GM19193 (cell line): ENCODE results near the gene SPDL1.

Experiments used
- POLR2A ChIP-seq: IDR thresholded peaks from 4 replicates; pipeline ENCODE4 v1.6.1; 2011; ENCODE audit not compliant: insufficient read depth, insufficient read length; ENCODE audit errors: extremely low read depth

The SPDL1 gene

GRCh38 chr5:169599451-169599850 lies 15.9 kb downstream of the SPDL1 start:
- TF ChIP-seq POLR2A = no peak

- TF ChIP-seq POLR2A = no peak
Observed at GRCh38 chr5:169602535-169602934, 19.0 kb downstream of the SPDL1 start.

DNA sequence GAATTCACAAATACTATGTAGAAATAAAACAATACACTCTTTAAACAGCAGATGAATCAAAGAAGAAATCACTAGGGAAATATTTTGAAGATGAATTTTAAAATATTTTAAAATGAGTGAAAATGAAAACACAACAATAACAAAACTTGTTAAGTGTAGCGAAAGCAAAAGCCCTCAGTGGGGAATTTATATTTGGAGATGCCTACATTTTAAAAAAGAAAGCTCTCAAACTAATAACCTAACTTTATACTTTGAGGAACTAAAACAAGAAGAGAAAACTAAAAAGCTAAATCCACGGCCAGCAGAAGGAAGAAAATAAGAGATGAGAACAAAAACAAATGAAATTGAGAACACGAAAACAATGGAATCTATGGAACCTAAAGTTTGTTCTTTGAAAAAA lies 22.7 kb downstream of the SPDL1 start:
- no peak for TF ChIP-seq POLR2A

- no peak for TF ChIP-seq POLR2A
Observed at GRCh38 chr5:169607882-169608281, 24.3 kb downstream of the SPDL1 start.

- TF ChIP-seq POLR2A = no peak
Observed at GRCh38 chr5:169609716-169610115, 26.1 kb downstream of the SPDL1 start.

DNA sequence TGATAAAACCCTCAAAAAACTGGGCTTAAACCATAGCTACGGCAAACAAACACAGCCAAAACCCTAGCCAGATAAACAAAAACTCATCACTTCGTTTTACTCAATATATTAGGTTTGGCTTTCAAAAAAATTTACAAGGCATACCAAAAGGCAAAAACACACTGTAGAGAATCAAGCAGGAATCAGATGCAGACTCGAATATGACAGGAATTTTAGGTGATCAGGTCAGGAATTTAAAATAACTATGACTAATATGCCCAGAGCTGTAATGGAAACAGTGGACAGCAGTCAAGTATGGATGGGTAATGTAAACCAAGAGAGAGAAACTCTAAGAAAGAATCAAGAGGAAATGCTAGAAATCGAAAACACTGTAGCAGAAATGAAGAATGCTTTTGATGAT lies 27.0 kb downstream of the SPDL1 start:
- no peak for TF ChIP-seq POLR2A

GRCh38 chr5:169615561-169615960 lies 32.0 kb downstream of the SPDL1 start:
- TF ChIP-seq POLR2A = no peak

GRCh38 chr5:169626779-169627178 lies 43.2 kb downstream of the SPDL1 start:
- TF ChIP-seq POLR2A = no peak

DNA sequence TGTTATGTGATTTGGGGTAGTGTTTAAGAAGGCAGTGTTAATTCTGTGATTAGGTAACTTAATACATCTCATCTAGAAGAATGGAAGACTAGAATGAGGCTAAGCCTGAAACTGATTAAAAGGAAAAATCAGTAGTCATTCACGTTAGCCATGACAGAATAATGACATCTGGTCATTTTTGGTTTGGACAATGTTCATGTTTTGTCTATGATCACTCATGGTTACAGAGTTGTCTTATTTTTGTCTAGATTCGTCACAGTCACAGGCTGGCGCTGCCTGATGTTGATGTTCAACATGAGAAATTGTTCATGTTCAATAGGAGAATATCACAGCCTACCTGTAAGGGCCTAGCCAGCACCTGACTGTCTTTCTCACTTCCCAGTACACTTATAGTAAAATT lies 44.0 kb downstream of the SPDL1 start:
- TF ChIP-seq POLR2A = no peak

DNA sequence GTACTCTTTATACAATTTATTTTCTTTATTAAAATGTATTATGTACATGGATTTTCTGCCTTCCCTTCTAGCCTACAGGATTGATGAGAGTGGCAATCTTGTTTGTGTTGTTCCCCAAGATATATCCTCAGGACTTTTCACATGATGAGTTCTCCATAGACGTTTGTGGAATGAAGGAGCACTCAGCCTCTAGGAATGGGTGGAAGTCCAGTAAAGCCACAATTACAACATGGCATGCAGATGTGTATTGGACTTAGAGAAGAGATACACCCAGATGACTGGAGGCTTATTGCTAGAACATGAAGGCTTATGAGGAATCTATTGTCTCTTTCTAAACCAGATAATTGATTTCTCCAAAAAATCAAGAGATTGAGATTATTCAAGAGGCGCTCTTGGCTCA lies 45.3 kb downstream of the SPDL1 start:
- TF ChIP-seq POLR2A = no peak

DNA sequence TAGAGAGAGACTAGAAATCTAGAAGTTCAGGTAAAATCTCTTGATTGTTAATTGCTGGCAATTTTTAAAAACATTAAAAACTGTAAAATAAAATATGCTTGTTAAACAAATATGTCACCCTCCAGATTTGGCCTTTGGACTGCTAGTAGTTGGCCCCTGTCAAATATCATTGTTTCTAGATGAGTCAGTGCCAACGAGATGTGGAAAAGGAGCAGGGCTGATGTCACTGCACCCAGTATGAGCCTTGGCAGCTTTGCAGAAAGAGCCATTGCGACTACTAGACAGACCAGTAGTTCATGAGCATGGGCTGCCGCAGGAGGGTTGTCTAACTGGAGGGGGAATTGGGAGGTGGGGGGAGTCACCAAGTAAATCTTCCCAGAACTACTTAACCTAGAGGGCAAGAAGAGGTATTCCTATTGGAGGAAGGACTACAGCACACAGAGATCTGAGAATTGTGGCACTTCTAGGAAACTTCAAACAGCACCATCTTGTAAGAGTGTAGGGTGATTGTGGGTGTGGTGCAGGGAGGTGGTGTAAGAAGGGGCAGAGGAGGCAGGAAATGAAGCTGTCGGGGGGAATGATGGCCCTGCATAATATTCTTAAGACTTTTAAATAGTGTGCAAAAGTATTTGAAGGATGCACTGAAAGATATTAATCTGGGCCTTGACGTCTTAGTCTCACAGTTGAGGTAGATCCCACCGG lies 46.4 kb downstream of the SPDL1 start:
- no peak for TF ChIP-seq POLR2A

GRCh38 chr5:169631360-169631759 lies 47.8 kb downstream of the SPDL1 start:
- no peak for TF ChIP-seq POLR2A

- no peak for TF ChIP-seq POLR2A
Observed at GRCh38 chr5:169632946-169633345, 49.4 kb downstream of the SPDL1 start.

DNA sequence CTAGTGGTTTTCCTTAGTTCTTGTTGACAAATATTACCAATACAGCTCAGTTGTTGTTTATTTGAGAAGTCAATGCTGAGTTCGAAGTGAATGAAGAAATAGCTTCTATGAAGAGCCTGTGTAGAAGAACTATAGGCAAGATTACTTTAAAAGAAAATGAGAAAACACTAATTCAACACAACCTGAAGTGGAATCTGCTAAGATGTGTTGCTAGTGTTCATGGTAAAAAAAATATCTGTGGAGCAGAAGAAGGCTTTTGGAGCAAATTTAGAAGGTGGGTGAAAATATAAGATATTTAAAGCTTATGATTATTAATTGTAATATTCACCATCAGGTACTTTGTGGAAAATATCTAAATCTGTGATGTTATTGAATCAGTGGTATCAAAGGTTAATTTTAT lies 51.0 kb downstream of the SPDL1 start:
- TF ChIP-seq POLR2A = no peak

DNA sequence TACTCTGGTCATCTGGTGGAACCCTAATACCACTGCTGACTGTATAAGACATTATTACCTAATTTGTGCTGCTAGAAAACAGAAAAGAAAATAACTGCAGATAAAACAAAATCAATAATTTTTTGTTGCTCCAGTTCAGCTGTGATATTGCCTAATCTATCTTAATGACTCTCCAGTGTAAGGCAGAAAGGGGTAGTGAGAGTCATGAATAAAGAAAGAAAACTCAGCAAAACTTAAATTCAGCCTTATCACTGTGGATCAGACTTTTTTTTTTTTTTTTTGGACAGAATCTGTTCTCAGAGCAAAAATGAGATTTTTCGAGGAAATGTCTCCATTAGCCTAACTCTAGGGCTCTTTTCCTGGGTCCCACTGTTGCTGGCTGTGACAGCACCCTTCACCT lies 52.4 kb downstream of the SPDL1 start:
- no peak for TF ChIP-seq POLR2A

DNA sequence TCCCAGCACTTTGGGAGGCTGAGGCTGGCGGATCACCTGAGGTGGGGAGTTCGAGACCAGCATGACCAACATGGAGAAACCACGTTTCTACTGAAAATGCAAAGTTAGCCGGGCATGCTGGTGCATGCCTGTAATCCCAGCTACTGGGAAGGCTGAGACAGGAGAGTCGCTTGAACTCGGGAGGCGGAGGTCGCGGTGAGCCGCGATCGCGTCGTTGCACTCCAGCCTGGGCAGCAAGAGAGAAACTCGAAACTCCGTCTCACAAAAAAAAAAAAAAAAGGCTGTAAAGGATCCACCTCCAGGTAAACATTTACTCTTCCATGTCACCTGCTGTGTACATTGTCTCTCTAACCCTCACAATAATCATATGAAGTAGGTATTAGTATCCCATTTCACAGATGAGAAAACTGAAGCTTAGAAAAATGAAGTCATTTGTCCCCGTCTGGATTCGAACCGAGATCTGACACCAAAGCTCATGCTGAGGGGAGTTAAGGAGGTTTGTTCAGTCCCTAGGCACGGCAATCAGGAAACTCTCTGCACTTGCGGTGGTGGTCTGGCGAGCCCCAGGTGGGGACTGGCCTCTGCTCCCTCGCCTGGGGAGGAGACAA lies 53.0 kb downstream of the SPDL1 start:
- no peak for TF ChIP-seq POLR2A

- peak; percentile 80 for TF ChIP-seq POLR2A
Observed at GRCh38 chr5:169637085-169637548, 53.5 kb downstream of the SPDL1 start, which contains the start of gene DOCK2. DOCK2 (plus strand) TSS chr5:169637275; CDS start chr5:169637327, 52 bp downstream.

- TF ChIP-seq POLR2A = peak; percentile 46
Observed at GRCh38 chr5:169637549-169638121, 54.1 kb downstream of the SPDL1 start.
